NCI-H146 treated with DMSO at 0.1 percent for 48 hours (cell line): ENCODE measurements around the gene GCA.
A peak's percentile ranks its signal among the peaks of the same experiment; 100 is the strongest.

Source experiments
- DNase-seq: peaks from one replicate; lab custom pipeline; 2025; ENCODE audit not compliant: unreplicated experiment; lab: John Stamatoyannopoulos, UW

Gene GCA, protein sequence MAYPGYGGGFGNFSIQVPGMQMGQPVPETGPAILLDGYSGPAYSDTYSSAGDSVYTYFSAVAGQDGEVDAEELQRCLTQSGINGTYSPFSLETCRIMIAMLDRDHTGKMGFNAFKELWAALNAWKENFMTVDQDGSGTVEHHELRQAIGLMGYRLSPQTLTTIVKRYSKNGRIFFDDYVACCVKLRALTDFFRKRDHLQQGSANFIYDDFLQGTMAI

DNA sequence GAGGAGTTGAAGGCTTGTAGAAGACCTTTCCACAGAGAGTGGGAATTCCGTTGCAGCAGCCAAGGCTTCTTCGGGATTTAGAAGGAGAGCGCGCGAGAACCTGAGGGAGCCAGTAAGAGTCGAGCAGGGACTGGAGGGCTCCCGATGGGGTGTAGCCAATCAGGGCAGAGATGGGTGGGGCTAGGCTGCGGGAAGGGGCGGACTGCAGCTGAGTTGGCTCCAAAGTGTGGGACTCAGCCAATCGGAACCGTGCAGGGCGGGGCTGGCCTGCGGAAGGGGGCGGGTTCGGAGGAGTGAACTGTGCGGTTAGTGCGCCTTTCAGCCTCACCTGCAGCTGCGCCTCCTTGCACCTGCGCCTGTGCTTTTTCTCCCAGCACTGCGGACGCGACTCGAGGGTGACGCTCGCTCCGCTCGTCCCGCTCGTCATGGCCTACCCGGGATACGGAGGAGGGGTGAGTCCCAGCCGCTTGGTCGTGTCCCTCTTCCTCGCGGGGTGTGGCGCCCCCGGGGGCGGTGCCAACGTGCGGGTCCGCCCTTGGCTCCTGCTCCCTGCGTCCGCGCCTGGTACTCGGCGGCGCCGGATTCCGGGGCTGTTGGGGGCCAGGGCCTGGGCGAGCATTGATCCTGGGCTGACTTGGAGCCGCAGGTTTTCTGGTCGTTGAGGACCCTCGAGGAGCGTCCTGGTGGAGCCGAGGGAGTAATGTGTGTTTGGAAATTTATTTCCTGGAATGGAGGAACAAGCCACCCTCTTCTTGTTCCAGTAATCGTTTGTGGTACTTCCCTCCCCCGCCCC is at the start of gene GCA:
TSS of gene GCA (plus strand) at position 309 of the 793 bp plus-strand sequence. CDS start at position 426, 117 bp downstream.
- DNase-seq = peak; percentile 86

DNA sequence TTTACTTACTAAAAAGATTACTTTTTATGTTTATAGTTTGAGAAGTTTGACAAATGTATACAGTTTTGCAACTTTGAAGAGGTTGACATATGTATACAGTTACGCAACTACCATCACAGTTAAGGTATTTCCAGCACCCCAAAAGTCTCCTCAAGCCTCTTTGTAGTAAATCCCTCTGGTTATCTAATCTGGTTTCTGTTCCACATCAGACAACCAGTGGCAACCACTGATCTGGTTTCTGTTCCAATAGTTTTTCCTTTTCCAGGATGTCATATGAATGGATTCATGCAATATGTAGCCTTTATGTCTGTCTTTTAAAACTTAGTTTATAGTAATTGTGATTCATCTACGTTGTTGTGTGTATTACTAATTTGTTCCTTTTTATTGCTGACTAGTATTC is 48.9 kb upstream of the GCA start:
- DNase-seq = no peak

DNA sequence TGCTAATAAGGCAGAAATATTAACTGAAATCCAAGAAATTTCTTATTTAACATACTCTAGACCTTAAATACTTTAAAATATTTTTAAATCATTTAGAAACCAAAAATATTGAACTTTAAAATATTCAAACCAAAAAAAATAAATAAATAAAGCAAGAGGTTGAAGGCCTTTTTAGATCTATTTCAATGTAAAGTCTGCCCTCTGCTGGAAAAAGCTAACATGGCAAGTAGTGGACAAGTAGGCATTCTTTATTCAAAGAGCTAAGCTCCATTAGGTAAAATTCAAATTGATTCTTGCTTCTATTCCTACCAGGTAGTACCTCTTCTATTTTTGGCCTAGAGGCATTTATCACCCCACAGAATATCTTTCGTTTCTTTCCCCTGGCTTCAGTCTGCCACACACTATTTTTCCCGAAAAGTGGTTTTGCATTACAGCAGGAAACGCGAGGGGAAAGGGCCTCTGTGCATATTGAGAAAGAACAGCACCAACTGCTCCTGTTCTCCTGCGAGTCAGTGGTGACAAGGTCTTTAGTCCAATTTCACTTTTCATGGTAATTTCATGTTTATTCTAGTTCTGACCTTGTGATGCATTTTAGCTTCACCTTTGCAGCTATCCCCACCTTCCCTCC is 45.9 kb upstream of the GCA start:
- DNase-seq = peak; percentile 11

DNA sequence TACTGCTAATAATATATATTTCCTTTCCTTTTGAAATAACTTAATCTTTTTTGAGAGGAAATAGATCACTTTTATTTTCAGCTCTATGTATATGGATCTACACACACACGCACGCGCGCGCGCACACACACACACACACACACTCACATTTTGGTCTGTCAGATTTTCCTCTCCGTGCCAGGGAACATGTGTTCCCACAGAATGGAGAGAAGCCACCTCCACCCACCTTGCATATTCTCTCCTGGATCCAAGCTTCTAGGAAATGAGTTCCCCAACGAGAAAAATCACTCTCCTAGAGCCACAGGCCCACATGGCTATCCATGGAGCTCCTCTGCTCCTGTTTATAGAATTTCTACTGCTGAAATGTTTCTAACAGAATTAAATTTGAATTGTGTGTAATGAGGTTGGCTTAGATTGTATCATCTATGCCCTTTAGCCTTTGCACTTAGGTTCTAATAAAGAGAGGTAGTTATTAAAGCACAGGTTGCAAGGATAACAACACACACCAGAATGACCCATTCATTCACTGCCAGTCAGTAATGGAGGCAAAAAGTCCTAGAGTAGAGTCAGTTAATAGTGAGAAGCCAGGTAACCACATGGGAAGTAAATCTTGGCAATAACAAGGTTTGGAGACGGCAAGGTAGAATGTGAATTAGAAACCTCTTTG is 45.1 kb upstream of the GCA start:
- DNase-seq = no peak

DNA sequence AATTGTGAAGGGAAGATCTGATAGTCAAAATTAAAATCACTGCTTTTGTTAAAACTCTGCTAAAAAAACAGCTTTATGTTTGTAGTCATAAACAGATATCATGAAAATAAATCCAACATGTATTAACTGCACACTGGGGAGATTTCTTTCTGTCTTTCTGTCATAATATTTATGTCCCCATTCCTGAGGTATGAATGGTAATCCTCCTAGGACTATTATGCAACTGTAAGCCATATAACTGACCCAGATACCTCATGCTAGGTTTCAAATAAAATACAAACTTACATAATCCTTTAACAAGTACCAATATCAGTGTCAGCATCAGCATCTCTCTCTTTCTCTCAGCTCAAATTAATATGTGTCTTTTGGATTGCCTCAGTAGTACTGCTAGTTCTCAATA is 43.7 kb upstream of the GCA start:
- no peak for DNase-seq

DNA sequence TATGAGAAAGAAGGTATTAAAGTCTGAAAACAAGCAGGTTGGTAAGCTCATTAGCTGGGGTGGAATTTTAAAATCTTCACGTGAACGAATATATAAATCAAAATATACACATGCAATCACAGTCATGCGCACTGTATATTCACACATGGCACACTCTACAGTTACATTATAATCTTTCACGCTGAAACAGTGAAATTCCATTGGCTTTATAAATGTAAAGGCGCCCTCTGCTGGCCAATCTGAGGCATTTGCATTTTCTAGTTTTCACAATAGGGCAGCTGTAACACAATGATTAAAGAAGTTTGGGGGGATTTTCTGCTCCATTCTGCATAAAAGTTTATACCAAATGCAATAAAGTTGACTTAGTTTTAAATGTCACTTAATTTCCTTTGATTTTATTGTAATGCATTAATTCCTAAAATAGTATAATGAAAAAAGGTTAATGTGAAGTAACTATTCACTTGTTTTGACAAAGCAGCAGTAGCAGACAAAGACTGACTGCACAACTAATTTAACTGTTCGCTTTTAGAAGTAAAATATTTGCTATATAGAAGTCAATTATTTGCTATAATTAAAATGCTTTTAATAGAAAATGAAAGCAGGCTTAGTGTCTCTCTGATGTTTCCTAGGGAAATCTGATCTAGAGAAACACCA is 42.7 kb upstream of the GCA start:
- DNase-seq = peak; percentile 18

DNA sequence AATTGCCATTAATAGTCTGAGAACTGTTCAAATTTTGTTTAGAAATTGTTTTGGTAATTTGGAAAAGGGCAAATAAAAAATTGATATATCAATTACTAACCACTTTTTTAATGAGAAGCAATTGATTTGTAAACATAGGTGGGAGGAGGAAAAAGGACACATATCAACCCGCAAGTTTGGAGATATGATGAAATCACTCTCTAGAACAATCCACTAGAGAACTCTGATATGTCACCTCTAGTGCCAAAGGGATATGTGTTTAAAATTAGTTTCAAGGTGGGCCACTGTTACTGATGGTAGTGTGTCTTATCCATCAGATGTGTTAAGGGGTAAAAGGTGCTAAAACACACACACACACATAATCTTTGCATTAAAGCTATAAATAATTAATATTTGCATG is 42.1 kb upstream of the GCA start:
- no peak for DNase-seq

DNA sequence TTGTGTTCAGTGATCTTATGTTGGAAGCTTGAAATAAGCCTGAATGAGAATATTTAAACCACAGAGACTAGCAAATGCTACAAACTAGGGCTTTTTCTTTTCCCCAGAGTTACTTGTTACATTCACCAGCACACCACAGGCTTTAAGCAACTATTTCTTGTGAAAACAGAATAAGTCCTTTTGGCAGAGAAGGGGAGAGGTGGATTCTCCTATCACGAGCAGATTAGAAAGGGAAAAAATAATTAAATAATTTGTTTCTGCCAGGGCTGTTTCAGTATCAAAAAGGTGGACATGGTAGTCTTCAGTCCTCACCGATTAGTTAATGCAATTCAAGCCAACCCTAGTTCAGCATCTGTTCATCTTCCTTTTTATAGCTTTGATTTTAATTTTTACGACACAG is 38.0 kb upstream of the GCA start:
- DNase-seq = no peak

DNA sequence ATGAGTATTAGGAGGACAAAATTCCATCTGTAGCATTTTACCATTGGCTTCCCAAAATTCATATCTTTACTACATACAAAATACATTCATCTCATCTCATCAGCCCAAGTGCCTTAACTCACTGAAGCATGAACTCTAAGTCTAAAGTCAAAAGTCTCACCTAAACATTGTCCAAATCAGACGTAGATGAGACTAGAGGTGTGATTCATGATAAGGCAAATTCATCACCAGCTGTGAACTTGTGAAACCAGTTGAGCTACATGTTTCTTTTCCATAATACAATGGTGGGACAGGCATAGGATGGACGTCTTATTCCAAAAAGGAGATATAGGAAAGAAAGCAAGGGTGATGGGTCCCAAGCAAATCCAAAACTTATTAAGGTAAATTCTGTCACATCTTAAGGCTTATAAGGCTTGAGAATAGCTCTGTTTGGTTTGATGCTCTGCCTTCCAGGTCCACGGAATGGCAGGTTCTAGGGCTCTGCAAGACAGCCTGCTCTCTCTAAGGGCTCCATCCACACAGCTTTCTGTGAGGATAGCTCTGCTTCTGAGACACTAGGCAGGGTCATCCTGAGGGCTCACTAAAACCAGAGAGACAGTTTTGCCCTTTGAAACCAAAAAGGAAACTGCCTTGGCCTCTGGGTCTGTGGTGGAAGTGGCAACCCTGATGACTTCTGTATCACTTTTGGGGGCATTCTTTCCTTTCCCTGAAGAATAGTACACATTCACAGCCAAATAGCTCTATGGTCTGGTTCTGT is 35.0 kb upstream of the GCA start:
- DNase-seq = no peak

DNA sequence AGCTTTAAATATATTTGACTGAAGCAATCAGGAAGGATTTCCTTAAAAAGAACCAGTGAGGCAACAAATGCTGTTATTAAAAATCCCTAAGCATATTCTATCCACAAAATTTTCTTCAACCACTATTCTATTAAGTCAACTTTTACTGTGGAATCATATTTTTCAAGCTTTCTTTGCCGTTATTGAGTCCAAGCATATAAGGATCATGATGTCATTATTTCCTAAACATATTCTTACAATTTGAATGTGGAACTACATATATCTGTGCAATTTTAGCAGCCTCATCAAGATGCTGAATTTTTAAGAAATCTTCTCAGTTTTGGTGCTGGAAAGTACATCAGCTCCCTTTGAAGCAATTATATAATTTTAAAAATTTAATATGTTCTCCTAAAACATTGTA is 31.1 kb upstream of the GCA start:
- no peak for DNase-seq

DNA sequence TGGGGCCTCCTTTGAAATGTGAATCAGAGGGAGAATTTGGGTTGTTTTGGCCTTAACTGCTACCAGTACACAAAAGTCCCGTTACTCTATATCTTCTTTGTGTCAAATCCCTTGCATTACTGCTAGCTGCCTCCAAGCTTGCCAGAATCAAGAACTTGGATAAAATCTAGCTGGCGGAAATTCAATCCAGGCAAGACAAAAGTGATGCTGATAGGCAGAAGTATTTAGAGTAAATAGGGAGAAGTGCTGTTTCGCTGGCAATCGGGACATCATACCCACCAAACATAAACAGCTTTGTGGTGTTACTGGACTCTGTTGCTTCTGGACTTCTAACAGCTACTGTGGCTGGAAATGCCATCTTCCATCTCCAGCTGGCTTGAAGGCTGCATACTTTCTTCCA is 28.0 kb upstream of the GCA start:
- no peak for DNase-seq

DNA sequence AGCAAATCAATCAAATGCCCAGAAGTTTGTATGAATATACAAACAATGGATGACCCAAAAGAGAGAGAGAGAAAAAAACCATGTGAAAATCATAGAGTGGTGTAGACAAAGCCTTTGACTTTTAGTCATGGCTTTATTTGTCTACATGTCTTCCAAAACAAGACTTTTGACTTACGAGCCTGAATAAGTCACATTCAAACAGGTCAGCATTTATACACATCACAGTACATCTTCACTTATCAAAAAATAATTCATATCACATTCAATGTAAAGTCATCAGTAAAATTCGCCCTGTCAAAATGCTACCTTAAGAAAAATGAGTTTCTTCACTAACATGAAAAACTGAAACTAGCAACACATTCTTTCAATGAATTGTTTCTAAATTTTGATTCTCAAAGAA is 27.3 kb upstream of the GCA start:
- no peak for DNase-seq

DNA sequence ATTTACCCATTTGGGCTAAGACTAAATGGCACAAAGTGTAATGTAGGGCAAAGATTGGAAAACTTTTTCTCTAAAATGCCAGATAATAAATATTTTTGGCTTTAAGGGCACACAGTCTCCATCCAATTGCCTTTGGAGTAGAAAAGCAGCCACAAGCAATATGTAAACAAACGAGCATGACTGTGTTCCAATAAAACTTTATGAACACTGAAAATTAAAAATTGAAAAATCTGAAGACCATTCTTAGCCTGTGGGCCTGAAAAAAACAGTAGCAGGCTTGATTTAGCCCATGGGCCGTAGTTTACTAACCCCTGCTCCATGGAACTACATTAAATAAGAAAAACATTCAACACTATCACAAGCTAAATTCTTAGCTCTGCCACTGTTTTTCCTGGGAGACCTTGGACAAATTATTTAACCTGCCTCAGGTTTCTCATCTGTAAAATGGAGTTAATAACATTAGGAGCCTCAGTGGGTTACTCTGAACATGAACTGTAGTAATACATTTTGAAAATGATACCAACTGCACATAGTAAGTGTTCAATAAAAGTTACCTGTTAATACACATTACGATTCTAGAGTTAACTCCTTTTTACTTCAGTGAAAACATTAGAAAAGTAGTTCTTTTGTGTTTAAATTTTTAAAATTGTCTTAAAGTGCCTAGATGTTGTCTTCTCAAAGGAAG is 26.7 kb upstream of the GCA start:
- no peak for DNase-seq

DNA sequence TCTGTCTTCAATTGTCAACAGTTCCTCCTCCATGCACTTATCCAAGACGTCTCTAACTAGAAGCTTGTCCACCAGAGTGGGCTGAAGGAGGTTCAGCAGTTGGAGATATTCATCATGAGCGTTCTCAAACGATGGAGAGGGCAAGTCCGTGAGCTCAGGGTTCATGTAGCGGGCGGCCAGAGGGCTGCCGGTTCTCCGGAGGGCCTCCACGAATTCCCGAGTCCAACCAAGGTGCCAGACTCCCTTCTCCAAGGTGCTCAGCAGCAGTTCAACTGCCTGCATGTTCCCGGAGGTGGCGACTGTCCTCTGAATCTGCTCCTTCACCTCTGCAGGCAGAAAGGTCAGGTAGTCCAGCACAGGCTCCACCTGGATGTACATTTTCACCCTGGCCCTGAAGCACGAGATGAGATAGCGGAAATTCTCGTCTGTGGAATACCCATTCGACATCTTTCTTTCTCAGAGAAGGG is 26.0 kb upstream of the GCA start:
- DNase-seq = no peak

DNA sequence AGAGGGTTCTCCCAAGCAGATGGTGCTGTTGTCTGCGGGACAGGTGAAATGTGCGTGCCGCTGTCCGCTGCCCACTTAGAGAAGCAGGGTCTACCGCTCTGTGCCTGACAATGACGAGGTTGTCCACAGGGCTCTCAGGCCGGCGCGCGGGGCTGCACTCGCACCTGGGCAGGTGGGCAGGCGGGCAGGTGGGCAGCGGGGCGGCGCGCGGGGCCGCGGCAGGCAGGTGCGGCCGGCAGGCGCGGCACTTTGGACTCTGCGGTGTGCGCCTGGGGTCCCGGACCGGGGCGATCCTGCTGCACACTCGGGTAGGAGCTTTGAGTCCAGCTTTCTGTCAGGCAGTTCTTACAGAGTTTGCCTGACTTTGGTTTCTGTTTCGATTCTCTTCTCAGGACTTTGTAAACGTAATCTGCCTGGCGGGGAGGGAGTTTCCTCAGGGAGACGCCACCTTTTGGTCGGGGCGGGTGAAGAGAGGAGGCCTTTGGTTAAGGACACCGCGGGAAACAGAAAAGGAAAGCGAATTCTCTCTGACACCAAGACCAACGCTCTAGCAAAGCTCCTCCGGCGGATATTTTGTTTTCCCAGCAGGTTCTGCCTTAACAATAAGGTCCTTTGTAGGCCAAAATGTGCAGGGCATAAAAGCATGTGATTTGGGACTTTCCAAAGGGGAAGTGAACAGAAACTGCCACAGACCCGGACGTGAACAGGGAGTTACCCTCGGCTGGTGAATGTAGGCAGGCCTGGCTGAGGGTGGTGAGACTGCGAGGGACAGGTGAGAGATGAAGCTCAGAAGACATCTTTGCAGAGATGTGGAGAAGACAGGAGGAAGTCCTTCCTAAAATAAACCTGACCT is 25.4 kb upstream of the GCA start, which contains the start of gene IFIH1:
TSS of gene IFIH1 (minus strand) at position 357 of the 853 bp plus-strand sequence. CDS start 377 bp downstream, outside the sequence.
- DNase-seq = peak; percentile 42

DNA sequence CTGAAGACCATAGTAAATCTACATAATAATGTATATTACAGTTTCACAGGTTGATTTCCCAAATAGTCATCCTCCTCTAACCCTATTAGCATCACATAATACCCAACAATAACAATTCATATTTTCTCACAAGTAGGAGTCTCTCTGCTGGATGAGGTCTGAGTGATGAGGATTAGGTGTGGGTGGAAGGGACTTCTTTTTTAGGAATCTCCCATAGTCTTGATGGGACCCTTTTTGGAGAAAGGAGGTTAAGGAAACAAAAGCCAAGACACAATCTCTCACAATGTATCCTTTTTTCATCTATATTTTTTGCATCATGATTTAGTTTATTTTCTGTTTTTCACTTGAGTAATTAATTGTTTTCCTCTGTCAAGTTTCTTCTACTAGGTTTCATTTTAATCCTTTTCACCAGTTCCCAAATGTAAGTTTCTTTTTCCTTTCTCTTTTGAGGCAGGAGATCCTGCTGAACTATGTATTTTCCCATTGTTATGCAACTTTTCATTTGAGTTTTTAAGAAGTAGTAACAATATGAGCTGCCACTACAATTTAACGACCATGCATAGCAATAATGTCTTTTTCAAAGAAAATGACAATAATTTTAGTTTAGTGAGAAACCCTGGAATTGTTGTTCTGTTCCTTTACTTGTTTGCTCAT is 22.9 kb upstream of the GCA start:
- DNase-seq = no peak

DNA sequence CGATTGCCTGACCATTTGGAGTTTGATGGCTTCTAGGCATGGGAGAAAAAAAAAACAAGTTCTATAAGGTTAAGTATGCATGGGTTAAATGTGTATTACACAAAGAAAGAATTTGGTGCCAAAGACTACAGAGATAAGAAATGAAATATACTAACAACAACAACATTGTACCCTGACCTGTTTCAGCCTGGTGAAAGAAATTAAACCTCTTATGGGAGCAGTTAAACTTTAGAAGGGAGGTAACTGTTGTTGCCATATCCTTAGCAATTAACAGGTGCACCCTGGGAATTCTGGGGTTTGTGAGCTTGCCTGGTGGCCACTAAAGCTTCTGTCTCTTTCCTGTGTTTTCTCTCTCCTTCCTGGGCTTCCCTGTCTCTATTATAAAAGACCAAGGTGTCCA is 19.0 kb upstream of the GCA start:
- no peak for DNase-seq

DNA sequence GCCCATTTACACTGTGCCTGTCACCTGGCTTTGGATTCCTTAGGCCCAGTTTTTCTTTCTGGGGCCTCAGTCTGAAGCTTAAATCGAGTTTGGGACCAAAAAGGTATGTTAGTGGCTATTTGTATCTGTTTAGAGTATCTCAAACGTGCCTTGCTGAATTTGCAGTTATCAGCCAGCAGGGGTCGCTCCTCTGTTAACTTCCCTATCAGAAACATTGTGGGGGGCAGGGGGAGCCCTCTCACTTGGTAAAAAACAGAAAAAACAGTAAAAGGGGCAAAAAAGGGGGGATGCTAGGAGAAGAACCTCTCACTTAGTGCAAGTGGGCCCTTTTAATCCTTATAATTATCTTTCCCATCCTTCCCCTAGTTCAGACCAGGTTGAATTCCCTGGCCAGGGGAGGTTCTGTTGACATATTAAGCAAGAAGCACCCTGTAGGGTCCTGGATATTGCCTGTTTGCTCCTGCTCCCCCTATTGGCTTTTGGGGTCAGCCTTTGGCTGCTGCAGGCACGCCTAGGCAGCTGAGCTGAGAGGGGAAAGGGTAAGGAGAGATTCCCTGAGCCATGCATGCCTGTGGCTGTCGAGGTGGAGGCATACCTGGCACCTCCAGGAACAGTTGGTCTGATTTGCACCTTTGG is 16.7 kb upstream of the GCA start:
- DNase-seq = no peak
